Activated gamma-delta T cell treated with Interleukin-2 at 50 U/mL for 16 hours (primary cell): ENCODE results near the gene ALKBH4.
"Not testable (repeated sequence)": the region's sequence is repeated elsewhere in the genome, so short reads cannot be mapped to it uniquely, and the experiment has no call there.

Experiments used
- DNase-seq: peaks from one replicate; pipeline ENCODE4 v3.0.0-alpha.2; 2020

ALKBH4 gene, protein sequence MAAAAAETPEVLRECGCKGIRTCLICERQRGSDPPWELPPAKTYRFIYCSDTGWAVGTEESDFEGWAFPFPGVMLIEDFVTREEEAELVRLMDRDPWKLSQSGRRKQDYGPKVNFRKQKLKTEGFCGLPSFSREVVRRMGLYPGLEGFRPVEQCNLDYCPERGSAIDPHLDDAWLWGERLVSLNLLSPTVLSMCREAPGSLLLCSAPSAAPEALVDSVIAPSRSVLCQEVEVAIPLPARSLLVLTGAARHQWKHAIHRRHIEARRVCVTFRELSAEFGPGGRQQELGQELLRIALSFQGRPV

DNA sequence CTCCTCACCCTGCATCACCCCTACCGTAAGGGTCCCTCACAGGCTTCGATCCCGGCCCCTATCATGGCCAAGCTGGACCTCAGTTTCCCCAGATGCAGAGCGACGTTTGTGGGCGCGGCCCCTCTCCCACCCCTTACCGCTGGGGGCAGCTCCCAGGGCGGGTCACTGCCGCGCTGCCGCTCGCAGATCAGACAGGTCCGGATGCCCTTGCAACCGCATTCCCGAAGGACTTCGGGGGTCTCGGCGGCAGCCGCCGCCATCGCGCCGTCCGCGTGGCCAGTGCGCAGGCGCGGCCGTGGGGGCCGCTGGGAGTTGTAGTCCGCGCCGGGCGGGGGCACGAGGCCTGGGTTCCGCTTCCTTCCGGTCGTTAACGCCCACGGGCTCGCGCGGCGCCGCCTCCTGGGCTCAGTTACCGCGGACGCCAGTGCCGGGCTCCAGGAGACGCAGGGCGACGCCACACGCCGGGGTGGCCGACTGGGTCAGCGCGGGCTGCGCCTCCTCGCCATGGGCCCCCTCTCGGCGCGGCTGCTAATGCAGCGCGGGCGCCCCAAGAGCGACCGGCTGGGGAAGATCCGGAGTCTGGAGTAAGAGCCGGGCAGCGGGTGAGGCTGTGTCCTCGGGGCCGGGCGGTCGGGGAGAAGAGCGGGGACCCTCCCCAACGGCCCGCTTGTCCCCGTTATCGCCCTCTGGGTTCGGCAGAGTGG is at the start of gene ALKBH4, which contains the start of gene LRWD1:
TSS of gene ALKBH4 (minus strand) at position 287 of the 704 bp plus-strand sequence. CDS start at position 260, 27 bp downstream.
TSS of gene LRWD1 (plus strand) at position 408 of the 704 bp plus-strand sequence. CDS start at position 505, 97 bp downstream.
- DNase-seq: peak; percentile 94

- DNase-seq: peak; percentile 2
Observed at GRCh38 chr7:102512642-102513221, 48.1 kb upstream of the ALKBH4 start.

DNA sequence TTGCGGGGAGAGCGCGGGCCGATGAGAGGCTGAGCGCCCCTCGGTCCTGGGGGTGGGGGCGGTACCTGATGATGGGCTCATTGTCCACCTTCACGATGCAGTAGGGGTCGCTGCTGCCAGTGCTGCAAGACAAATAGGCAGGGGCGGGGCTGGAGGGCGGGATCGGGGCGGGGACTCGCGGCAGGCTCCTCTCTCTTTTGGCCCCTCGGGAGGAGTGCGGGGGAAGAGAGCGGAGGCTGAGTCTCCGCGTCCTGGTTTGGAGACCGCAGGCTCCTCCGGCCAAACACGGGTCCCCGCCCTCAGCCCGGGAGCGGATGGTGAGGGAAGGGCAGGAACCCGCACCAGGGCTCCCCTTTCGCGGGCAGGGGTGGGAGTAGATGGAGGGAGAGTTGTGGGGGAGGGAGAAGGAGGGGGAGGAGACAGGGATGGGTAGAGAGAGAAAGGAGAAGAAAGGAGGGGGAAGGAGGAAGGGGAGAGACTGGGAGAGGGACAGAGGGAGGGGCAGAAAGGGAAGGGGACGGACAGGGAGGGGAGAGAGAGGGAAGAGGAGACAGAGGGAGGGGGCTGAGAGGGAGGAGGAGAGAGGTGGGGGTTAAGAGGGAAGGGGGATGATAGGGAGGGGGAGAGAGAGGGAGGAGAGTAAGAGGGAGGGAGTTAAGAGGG is 47.3 kb upstream of the ALKBH4 start:
- DNase-seq: not testable (repeated sequence)

DNA sequence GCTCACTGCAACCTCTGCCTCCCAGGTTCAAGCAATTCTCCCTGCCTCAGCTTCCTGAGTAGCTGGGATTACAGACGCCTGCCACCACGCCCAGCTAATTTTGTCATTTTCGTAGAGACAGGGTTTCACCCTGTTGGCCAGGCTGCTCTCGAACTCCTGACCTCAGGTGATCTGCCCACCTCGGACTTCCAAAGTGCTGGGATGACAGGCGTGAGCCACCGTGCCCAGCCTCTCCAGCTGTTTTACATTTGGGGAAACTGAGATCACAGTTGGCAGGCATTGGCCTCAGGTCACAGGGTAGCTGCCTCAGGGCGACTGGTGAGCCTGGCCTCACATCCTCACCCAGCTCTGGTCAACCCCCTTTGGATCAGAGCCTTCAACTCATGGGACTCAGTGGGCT is 45.9 kb upstream of the ALKBH4 start:
- not testable (repeated sequence) for DNase-seq

DNA sequence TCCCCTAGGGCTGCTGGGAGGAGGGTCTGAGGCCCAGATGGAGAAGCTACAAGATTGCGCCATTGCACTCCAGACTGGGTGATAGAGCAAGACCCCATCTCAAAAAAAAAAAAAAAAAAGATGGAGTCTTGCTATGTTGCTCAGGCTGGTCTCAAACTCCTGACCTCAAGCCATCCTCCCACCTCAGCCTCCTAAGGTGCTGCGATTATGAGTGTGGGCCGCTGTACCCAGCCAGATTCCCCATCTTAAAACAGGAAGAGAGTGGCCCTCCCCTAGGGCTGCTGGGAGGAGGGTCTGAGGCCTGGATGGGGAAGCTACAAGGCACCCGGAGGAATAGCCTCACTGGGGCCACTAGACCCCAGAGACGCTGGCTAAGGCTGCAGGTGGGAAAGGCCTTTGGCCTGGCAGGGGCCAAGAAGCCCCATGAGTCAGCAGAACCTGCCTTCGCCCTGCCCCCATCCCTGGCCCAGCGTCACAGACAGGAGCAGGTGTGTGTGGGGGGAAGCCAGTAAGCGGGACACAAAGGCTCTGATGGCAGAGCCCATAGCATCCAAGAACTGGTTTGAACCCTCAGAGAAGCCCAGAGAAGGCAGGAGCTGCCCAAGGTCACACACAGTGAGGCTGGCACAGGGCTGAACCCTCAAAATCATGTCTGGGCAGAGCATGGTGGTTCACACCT is 42.9 kb upstream of the ALKBH4 start:
- not testable (repeated sequence) for DNase-seq

DNA sequence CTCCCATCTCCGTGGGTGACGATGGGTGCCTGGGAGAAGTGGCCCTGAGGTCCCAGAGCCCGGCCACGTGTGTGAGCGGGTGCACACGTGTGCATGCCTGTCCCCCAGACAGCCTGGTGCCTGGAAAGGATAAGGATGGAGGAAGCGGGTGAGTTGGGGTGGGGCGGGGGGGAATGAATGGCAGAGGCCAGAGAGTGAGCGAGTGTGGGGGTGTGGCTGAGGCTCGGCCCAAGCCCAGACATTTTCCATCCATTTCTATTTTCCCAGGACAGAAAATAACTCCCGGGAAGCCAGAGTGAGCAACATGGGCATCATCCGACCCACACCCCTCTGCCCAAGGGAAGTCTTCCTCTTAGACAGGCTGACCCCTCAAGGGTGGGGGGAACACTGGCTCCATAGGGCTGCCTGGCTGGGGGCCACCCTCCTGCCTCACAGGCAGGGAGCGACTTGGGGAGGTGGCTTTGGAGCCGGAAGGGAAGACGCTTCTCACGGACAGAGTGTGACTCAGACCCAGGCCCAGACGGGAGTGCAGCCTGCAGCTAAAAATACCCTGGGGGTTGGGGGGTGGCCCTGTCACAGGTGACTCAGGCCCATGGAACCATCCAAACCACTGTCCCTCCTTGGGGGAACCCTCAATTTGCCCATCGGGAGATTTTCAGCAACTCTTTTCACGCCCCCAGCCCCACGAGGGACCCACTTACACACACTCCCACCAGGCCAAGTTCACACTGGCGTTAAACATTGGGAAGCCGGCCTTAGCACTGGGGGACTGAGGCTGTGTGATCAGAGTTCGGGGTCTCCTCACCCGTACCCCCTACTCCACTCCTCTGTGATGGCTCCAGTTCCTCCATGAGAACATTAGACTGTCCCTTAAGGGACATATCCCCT is 40.9 kb upstream of the ALKBH4 start:
- DNase-seq: not testable (repeated sequence)

DNA sequence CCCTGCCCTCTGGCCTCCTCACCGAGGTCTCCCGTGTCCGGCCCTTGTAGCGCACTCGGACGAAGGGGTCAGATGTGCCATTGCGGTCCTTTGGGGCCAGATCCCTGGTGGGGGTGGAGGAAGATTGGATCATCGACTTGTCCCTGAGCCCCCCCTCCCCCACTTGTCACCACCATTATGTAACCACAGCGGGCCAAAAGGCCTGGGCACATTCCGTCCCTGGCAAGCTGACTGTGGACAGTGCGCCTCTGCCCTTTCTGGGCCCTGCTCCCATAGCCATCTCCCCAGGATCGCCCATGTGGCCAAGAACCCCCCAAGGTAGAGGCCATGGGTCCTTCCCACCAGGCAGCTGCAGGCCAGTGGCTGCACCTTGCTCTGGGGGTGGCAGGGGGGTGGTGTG is 38.5 kb upstream of the ALKBH4 start:
- not testable (repeated sequence) for DNase-seq

- not testable (repeated sequence) for DNase-seq
Observed at GRCh38 chr7:102498321-102498720, 33.7 kb upstream of the ALKBH4 start.

DNA sequence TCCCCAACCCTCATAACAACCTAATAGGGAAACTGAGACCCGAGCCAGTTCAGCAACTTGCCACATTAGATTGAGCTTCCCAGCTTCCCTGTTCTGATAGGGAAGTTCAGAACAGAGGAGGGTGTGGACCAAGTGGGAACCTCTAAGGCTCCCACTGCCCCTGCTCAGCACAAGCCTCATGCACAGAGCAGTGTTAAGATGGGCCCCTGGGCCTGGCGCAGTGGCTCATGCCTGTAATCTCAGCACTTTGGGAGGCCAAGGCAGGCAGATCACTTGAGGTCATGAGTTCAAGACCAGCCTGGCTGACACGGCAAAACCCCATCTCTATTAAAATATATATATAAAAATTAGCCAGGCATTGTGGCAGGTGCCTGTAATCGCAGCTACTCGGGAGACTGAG is 32.6 kb upstream of the ALKBH4 start:
- DNase-seq: not testable (repeated sequence)

GRCh38 chr7:102496861-102497260 is 32.2 kb upstream of the ALKBH4 start:
- DNase-seq: peak; percentile 5

DNA sequence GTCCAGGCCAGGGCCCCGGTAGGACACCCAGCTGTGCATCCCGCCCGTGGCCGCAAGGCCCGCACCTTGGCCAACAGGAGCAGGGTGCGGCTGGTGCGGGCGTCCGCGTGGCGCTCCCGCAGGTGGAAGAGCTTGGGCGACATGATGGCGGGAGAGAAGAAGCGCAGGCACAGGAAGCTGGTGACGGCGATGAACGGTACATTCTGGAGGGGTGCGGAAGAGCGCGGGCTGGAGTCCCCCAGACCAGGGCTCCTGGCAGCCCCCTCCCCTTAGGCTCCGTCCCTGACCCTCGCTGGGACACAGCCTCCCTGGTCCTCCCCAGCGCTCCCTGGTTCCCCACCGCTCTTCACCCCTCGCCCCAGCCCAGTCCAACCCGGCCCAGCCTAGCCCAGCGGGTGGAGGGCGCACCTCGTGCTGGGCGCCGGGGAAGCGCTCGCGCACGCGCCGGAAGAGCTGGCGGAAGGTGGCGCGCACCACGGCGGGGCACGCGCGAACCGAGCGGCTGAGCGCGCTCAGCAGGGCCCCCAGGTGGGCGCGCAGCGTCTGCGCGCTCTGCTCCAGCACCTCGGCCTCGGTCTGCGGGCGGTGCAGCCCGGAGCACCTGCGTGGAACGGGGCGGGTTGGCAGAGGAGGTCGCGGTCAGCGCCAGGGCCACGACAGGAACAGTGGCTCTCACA is 29.9 kb upstream of the ALKBH4 start:
- DNase-seq: not testable (repeated sequence)

- DNase-seq: peak; percentile 10
Observed at GRCh38 chr7:102494026-102494425, 29.4 kb upstream of the ALKBH4 start.

GRCh38 chr7:102493220-102493935 is 28.7 kb upstream of the ALKBH4 start:
- DNase-seq: not testable (repeated sequence)

DNA sequence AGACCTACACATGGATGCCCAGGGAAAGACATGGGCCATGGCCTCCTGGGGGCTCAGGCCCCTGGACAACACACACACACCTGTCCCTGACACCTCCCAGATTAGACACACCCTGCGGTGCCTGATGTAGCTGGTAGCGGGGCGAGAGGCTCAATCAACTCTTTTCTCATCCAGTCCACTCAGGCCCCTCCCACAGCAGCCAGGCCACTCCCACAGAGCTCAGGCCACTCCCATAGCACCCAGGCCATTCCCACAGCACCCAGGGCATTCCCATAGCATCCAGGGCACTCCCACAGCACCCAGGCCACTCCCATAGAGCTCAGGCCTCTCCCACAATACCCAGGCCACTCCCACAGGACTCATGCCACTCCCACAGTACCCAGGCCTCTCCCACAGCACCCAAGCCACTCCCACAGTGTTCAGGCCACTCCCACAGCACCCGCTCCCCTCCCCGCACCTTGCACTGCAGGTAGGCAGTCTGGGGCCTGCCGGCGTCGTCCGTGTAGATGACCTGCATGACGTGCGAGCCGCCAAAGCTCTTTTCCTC is 25.9 kb upstream of the ALKBH4 start:
- DNase-seq: not testable (repeated sequence)

DNA sequence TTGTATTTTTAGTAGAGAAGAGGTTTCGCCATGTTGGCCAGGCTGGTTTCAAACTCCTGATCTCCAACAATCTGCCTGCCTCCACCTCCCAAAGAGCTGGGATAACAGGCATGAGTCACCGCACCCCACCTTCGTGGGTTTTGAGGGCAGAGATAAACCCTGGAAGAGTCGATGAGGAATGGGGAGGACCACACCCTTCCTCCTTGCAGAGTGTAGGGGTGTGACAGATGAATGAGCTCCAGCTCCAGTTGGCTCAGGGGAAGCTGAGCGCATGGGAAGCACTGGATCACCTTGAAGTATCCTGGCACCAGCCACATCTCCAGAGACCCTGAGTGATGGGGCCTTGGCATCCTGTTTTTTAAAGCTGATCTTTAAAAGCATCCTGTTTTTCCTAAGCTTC is 19.7 kb upstream of the ALKBH4 start:
- DNase-seq: not testable (repeated sequence)

- DNase-seq: not testable (repeated sequence)
Observed at GRCh38 chr7:102481962-102482361, 17.3 kb upstream of the ALKBH4 start.

GRCh38 chr7:102479982-102480637 is 15.4 kb upstream of the ALKBH4 start:
- DNase-seq: not testable (repeated sequence)

GRCh38 chr7:102479209-102479584 is 14.5 kb upstream of the ALKBH4 start:
- not testable (repeated sequence) for DNase-seq
